ENCODE measurements around the gene TLR7.

DNA sequence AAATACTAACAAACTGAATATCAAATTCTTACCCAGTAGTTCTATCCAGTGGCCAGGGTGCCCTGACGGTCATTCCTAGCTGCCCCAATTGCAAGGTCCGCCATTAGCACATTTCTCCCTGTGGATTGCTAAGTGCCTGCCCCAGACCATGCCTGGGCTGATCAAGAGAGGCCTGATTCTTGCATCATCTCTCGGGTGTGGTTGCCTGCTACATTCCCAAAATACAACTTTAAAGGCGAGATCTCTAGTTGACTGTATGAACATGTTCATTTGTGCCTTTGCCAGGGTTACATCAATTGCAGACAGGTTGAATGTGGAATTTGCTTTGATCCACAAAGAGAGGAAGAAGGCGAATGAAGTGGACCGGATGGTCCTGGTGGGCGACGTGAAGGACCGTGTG is 47.6 kb upstream of the TLR7 start:
- TF ChIP-seq CTCF (IDR thresholded peaks at IDR 0.05) (no peak), POLR2A (IDR thresholded peaks at IDR 0.05) (no peak)

All from right lobe of liver (tissue), 4 donors.